Neural cell (in vitro differentiated cells): ENCODE measurements around the gene LTN1. TPM values are rescaled to one million over a fixed set of nuclear protein-coding genes. Genes with fewer than 3 reads are reported as not detected.

Source experiments
- H2AFZ ChIP-seq: fragments of 200-600, 300-800 bp; sonication (generic), shearing (Covaris generic); 2 replicates; pipeline ENCODE4 v1.6.0; 2014; ENCODE audit warnings: low read depth, mild to moderate bottlenecking, antibody characterized with exemption, low read length, moderate library complexity
- H3F3A ChIP-seq: fragments of 200-600 bp; shearing (Covaris generic); 2 replicates; pipeline ENCODE4 v1.6.1; 2016; ENCODE audit warnings: mild to moderate bottlenecking, moderate library complexity, mixed read lengths, antibody characterized with exemption, low read length; ENCODE audit not compliant: insufficient read depth, poor library complexity, severe bottlenecking
- H3K27ac ChIP-seq: fragments of 200-600, 300-800 bp; sonication (generic), shearing (Covaris generic); 2 replicates; pipeline ENCODE4 v1.5.1; 2014; ENCODE audit warnings: mild to moderate bottlenecking, low read length, moderate library complexity
- H3K27me3 ChIP-seq: fragments of 300-800, 200-600 bp; sonication (generic), shearing (Covaris generic); 2 replicates; pipeline ENCODE4 v1.6.0; 2014; ENCODE audit warnings: mild to moderate bottlenecking, low read depth, low read length, moderate library complexity; ENCODE audit not compliant: insufficient read depth
- H3K36me3 ChIP-seq: fragments of 300-800, 200-600 bp; sonication (generic), shearing (Covaris generic); 2 replicates; pipeline ENCODE4 v1.5.1; 2014; ENCODE audit warnings: mild to moderate bottlenecking, antibody characterized with exemption, low read length, moderate library complexity; ENCODE audit not compliant: insufficient read depth
- H3K4me2 ChIP-seq: fragments of 300-800, 200-600 bp; sonication (generic), shearing (Covaris generic); 2 replicates; pipeline ENCODE4 v1.6.0; 2014; ENCODE audit warnings: mild to moderate bottlenecking, low read length
- H3K4me3 ChIP-seq: fragments of 300-800, 200-600 bp; sonication (generic), shearing (Covaris generic); 2 replicates; pipeline ENCODE4 v1.5.1; 2014; ENCODE audit warnings: mild to moderate bottlenecking, low read length, moderate library complexity
- H3K79me2 ChIP-seq: fragments of 200-600 bp; shearing (Covaris generic); replicated peaks from 2 replicates; pipeline ENCODE4 v1.6.0; 2014; ENCODE audit warnings: mild to moderate bottlenecking, low read length, moderate library complexity; ENCODE audit not compliant: insufficient read depth
- H3K9ac ChIP-seq: fragments of 300-800, 200-600 bp; sonication (generic), shearing (Covaris generic); 2 replicates; pipeline ENCODE4 v1.6.1; 2016; ENCODE audit warnings: mild to moderate bottlenecking, low read length, mixed read lengths
- H3K9me2 ChIP-seq: fragments of 200-600 bp; shearing (Covaris generic); 2 replicates; pipeline ENCODE4 v1.6.1; 2016; ENCODE audit warnings: mild to moderate bottlenecking, low read length, mixed read lengths; ENCODE audit not compliant: insufficient read depth
- H3K9me3 ChIP-seq: fragments of 200-600, 300-800 bp; sonication (generic), shearing (Covaris generic); 2 replicates; pipeline ENCODE4 v1.6.1; 2016; ENCODE audit warnings: mild to moderate bottlenecking, mixed run types, low read length, moderate library complexity, mixed read lengths
- H4K20me1 ChIP-seq: fragments of 200-600 bp; shearing (Covaris generic); 2 replicates; pipeline ENCODE4 v1.6.1; 2016; ENCODE audit warnings: mild to moderate bottlenecking, mixed run types; ENCODE audit not compliant: insufficient read depth
- CTCF ChIP-seq: fragments of 450-650 bp; IDR thresholded peaks from 2 replicates; pipeline ENCODE4 v1.5.1; 2014; ENCODE audit warnings: antibody characterized with exemption, mild to moderate bottlenecking, moderate library complexity; ENCODE audit not compliant: poor library complexity, severe bottlenecking
- EP300 ChIP-seq: fragments of 450-650 bp; conservative IDR thresholded peaks from 2 replicates; pipeline ENCODE4 v1.6.1; 2014; ENCODE audit warnings: antibody characterized with exemption, mild to moderate bottlenecking, moderate library complexity; ENCODE audit not compliant: poor library complexity, severe bottlenecking
- EZH2 ChIP-seq: fragments of 200-600, 300-800 bp; shearing (Covaris generic), sonication (generic); IDR thresholded peaks from 2 replicates; pipeline ENCODE4 v1.6.1; 2014; ENCODE audit warnings: antibody characterized with exemption, low read length, borderline replicate concordance, mild to moderate bottlenecking; ENCODE audit not compliant: insufficient read depth, poor library complexity, severe bottlenecking
- MXI1 ChIP-seq: fragments of 450-650 bp; conservative IDR thresholded peaks from 2 replicates; pipeline ENCODE4 v1.6.1; 2014; ENCODE audit warnings: antibody characterized with exemption, mild to moderate bottlenecking; ENCODE audit not compliant: poor library complexity, severe bottlenecking
- POLR2AphosphoS5 ChIP-seq: IDR thresholded peaks from 2 replicates; pipeline ENCODE4 v1.6.1; 2012
- RAD21 ChIP-seq: fragments of 450-650 bp; conservative IDR thresholded peaks from 2 replicates; pipeline ENCODE4 v1.6.1; 2014; ENCODE audit warnings: antibody characterized with exemption, mild to moderate bottlenecking, moderate library complexity
- REST ChIP-seq: IDR thresholded peaks from 2 replicates; pipeline ENCODE4 v1.6.1; 2012; ENCODE audit warnings: borderline replicate concordance
- SMC3 ChIP-seq: fragments of 450-650 bp; conservative IDR thresholded peaks from 2 replicates; pipeline ENCODE4 v1.6.1; 2014; ENCODE audit warnings: antibody characterized with exemption, mild to moderate bottlenecking, moderate library complexity; ENCODE audit not compliant: poor library complexity
- TAF1 ChIP-seq: IDR thresholded peaks from 2 replicates; pipeline ENCODE4 v1.6.1; 2012; ENCODE audit warnings: low read depth
- polyA plus RNA-seq: library from polyadenylated mRNA; depleted of rRNA; stranded (reverse); fragments of >200 nt; gene quantifications from 2 replicates; pipeline ENCODE4 v1.2.3, GENCODE V29; 2014

The LTN1 gene
- polyA plus RNA-seq, 1 donor from 2014 or later: 62.1 TPM

- no peaks in the 10 kb centered on the region for H3F3A ChIP-seq
- no peak overlapping the region for H3K4me3 ChIP-seq
- no peaks in the 10 kb centered on the region for H3K79me2 ChIP-seq
- peaks cover 6% of the 10 kb centered on the region for H3K36me3 ChIP-seq
- no peaks in the 10 kb centered on the region for H3K27me3 ChIP-seq
- H3K4me2 ChIP-seq: no peak overlapping the region
- H4K20me1 ChIP-seq: no peaks in the 10 kb centered on the region
- no peaks in the 10 kb centered on the region for H3K9me3 ChIP-seq
- no peak overlapping the region for H3K27ac ChIP-seq
- no peak overlapping the region for H2AFZ ChIP-seq
- no peaks in the 10 kb centered on the region for H3K9me2 ChIP-seq
- H3K9ac ChIP-seq: no peak overlapping the region
- TF ChIP-seq POLR2AphosphoS5 (no peak), REST (no peak), CTCF (no peak), RAD21 (no peak), MXI1 (no peak), EZH2 (no peak), TAF1 (no peak), EP300 (no peak), SMC3 (no peak)
These were observed 48.4 kb downstream of the LTN1 start for GRCh38 chr21:28944296-28944695.

DNA sequence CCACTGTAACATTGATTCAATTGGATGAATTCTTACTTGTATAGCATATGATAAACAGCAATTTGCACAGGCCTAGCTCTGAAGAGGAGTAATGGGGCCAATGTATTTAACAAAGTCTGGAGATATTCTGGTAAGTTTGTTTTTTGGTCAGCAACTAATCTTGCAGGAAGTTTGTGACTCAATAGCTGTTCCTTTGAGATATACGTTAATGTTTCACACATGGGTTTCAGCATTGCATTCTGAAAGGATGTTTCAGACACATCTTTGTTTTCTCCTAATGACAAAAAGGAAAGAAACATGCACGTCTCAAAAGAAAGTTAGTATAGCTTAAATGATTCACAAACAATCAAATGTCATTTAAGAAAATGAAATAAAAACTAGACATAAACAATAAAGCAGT lies 49.0 kb downstream of the LTN1 start:
- H3K27ac ChIP-seq: no peak overlapping the region
- no peak overlapping the region for H3K4me2 ChIP-seq
- H4K20me1 ChIP-seq: no peaks in the 10 kb centered on the region
- no peak for TF ChIP-seq MXI1
- TF ChIP-seq EZH2: no peak
- no peak for TF ChIP-seq EP300
- TF ChIP-seq CTCF: no peak
- no peak for TF ChIP-seq SMC3
- no peaks in the 10 kb centered on the region for H3K9me2 ChIP-seq
- H3K4me3 ChIP-seq: no peak overlapping the region
- no peak overlapping the region for H2AFZ ChIP-seq
- no peak overlapping the region for H3K9ac ChIP-seq
- no peaks in the 10 kb centered on the region for H3F3A ChIP-seq
- H3K36me3 ChIP-seq: peaks cover 6% of the 10 kb centered on the region
- no peaks in the 10 kb centered on the region for H3K9me3 ChIP-seq
- H3K27me3 ChIP-seq: no peaks in the 10 kb centered on the region
- H3K79me2 ChIP-seq: no peaks in the 10 kb centered on the region
